ENCODE data around the gene FGF1.

GRCh38 chr5:142551338-142552067 lies 134.4 kb downstream of the FGF1 start:
- TF ChIP-seq POLR2A (IDR thresholded peaks at IDR 0.05; ENCODE audit: low read length) (no peak), GATA1 (IDR thresholded peaks at IDR 0.05; ENCODE audit: low read depth, low read length) (no peak)

All from erythroblast (primary cell).